Cerebellar cortex (tissue), 1 donor: ENCODE measurements around the gene CARMIL1.
"Not testable (repeated sequence)": the region's sequence is repeated elsewhere in the genome, so short reads cannot be mapped to it uniquely, and the experiment has no call there.

ENCODE experiments used
- DNase-seq: peaks from one replicate; pipeline ENCODE4 v3.0.0-alpha.2; 2015; ENCODE audit warnings: low spot score

Gene CARMIL1

DNA sequence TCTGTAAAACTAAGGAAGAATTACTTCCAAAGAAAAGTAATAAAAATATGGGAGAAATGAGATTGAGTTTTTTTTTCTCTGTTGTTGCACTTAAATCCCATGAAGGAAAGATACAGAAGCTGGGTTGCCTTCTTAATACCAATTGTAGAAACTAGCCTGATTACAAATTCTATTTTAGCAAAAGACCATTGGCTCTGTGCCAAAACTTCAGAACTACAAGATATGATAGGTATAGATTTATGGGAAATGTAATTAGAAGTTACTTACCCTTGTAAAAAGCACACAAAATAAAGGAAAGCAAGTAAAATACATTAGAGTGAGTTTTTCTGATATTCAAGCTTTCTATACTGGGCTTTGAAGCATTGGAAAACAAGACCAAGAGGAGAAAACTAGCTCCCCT lies 299.4 kb downstream of the CARMIL1 start:
- no peak for DNase-seq

DNA sequence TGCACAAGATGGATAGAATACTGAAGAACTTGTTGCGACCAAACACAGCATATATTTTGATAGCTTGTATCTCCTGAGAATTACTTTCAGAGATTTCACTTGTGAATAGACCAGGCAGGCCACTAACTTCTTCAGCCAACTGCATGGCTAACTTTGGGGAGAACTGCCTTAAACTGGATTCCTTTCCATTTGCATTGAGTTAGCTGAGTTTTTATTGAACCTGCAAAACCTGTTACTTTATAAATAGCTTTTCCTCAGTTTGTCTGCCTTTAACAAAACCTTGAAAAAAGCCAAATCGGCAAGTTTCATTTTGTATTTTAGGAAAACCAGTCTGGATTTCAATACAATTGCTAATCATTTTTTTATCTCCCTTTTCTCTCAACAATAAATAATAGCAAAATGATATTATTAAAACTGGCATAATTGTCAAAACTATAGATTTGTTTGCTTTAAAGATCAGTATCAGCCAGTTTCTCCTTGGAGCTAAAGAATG lies 300.3 kb downstream of the CARMIL1 start:
- DNase-seq: no peak

DNA sequence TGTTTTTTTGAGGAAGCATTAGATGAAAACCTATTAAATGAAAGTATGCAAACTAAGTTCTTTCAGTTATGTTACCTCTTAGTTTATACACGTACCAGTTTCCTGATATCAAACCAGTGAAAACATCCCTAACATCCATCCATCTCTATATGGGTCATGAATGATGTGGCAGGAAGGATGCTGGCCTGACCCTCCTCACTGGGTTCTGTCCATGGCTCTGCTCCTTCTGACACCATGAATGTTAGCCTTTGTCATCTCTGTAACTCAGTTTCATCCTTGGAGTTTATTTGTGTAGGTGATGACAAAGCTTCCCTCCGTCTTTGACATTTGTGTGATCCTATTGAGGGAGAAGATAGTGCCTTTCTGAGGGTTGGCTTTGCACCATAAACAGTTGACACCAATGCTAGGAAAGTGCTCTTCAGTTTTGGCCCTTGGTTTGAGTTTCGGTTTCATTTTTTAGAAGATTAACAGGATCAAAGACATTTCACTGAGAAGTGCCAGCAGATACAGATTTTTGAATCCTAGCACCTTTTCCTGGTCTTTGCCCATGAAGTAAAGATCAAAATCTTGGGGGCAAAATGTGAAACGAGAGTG lies 300.8 kb downstream of the CARMIL1 start:
- DNase-seq: no peak

DNA sequence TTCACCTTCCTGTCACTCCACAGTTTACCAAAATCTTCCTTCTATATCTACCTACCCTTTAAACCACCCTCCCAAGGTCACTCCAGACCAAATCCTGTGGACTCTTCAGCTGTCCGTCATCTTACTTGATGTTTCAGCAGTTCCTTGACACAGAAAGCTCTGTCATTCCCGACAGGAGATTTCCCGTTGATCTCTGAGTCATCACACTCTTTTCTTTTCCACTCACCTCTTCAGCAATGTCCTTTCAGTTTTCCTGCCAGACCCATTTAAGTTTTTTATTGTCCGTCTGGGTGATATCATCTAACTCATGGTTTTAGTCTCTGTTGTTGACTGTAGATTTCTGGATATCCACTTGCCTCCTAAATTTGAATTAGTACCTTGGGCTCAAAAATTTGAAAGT lies 302.9 kb downstream of the CARMIL1 start:
- DNase-seq: no peak

DNA sequence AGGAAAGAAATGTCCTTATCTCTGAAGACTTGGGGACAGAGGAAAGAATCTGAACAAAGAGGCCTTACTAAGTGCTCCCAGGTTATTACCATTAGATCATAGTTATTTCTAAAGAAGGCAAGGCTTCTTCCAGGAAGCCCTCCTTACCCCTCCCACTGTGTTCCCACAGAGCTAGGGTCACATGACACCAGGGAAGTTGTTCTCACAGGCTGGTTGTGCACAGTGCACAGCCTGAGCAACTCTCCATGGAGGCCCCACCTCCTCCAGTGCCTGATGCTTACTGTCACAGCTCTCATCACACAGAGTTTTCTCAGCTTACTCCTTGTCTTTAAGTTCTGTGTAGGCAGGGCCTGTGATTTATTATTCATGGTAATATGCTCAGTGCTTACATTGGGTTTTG lies 303.9 kb downstream of the CARMIL1 start:
- DNase-seq: no peak

DNA sequence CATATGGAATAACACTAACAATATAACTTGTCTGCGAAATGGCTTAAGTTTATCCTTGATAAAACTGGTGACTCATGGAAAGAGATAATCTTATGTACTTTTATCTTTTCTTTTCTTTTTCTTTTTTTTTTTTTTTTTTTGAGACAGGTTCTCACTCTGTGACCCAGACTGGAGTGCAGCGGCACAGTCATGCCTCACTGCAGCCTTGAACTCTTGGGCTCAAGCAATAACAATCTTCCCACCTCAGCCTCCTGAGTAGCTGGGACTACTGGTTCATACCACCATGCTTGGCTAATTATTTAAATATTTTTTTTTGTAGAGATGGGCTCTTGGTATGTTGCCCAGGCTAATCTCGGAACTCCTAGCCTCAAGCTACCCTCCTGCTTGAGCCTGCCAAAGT lies 304.7 kb downstream of the CARMIL1 start:
- DNase-seq: no peak

DNA sequence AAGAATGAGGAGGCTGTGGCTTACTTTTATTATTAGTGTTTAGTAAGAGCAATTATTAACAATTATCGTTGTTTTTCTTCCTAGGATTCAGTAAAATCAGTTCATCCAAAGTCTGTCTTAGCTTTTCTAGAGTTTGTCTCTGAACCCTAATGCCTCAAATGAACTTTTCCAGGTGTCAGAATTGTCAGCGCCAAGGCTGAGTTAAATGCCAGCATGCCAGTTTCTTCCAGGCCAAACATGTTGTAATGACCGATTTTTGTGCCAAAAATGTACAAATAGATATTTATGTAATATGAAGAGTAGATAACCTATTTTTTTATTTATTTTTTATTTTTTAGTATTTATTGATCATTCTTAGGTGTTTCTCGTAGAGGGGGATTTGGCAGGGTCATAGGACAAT lies 306.1 kb downstream of the CARMIL1 start:
- no peak for DNase-seq

DNA sequence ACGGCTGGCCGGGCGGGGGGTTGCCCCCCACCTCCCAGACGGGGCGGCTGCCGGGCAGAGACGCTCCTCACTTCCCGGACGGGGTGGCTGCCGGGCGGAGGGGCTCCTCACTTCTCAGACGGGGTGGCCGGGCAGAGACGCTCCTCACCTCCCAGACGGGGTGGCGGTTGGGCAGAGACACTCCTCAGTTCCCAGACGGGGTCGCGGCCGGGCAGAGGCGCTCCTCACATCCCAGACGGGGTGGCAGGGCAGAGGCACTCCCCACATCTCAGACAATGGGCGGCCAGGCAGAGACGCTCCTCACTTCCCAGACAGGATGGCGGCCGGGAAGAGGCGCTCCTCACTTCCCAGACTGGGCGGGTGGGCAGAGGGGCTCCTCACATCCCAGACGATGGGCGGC lies 306.9 kb downstream of the CARMIL1 start:
- not testable (repeated sequence) for DNase-seq

DNA sequence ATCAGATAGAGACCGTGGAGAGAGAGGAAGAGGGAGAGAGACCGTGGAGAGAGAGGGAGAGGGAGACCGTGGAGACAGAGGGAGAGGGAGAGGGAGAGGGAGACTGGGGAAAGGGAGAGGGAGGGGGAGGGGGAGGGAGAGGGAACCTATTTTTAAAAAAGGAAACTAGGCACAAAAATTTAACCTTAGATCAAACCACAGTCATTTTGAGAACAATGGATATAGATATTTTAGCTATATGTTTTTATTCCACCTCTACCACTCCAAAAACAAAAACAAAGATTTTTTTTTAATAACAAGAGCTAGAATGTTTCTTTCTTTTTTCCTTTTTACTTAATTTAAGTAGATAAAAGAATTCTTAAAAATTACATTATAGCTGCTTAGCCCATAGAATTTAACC lies 307.8 kb downstream of the CARMIL1 start:
- DNase-seq: no peak

DNA sequence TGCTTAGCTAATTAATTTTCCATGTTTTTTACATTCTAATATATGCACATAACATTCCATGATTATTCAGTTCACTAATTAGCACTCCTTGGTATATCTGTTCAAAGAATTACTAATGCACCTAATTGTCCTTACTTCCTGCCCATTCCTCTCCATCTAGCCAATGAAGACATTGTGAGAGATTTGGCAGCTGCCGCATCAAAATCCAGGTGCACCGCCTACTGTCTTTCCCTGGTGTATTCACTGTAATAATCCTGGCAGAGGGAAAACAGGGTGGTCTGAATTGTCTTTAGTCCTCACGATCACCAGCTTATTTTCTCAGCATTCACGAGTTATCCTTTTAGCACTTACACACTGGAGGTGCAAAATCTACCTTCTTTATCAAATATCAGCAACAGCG lies 311.8 kb downstream of the CARMIL1 start:
- no peak for DNase-seq

DNA sequence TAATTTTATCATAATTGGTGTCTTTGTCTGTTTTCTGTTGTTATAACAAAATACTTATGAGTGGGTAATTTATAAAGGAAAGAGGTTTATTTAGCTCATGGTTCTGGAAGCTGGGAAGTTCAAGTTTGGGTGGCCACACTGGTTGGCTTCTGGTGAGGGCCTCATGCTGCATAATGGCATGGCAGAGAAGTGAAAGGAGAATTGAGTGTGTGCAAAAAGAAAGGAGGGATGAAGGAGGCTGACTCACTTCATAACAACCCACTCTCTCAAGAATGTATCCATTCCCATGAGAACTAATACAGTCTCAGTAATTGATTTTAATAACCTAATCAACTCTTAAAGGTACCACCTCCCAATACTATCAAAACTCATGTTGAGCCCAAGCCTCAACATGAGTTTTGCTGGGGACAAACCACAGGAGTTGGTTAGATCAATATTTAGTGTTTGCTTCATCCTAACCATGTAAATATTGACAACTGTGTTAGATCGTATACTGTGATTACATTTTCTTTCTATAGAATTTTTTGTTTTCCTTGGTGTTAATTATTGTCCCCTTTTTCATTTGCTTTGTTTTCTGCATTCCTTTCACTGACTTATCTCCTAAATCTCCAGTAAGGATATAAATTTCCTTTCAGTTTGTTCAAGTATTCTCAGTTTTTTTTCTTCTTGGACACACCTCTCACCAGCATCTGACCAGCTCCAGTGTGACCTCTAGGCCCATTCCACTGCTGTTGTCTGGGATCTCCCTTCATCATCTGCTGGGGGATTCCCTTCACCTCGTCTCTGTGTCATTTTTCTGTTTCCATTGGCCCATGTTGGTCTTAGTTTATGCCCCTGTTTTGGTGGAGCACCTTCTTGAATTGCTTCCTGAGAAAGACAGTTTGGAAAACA lies 318.0 kb downstream of the CARMIL1 start:
- no peak for DNase-seq

DNA sequence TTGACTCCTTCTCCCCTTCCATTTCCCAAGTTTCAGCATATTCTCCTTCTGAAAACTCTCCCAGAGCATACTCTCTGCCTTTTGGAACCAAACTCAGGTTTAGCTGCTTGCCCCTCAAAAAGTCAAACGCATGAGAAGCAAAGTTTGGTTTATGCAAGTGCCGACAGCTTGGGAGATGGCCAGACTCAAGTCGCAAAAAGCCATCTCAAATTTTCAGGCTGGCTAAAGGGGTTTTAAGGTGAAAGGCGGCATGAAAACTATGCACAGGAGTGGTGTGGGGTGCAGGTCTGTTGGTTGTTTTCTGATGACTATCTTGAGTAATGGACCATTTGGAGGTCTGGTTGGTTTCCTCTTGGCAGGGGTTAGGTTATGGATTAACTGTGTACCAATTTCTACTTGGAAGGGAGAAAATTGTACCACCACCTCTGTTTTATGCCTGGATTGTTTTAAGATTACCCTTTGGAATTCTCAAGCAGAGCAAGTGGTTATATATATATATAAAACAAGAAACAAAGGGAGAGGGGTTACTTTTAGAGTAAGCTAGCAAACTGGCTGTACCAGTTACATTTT lies 320.4 kb downstream of the CARMIL1 start:
- no peak for DNase-seq

DNA sequence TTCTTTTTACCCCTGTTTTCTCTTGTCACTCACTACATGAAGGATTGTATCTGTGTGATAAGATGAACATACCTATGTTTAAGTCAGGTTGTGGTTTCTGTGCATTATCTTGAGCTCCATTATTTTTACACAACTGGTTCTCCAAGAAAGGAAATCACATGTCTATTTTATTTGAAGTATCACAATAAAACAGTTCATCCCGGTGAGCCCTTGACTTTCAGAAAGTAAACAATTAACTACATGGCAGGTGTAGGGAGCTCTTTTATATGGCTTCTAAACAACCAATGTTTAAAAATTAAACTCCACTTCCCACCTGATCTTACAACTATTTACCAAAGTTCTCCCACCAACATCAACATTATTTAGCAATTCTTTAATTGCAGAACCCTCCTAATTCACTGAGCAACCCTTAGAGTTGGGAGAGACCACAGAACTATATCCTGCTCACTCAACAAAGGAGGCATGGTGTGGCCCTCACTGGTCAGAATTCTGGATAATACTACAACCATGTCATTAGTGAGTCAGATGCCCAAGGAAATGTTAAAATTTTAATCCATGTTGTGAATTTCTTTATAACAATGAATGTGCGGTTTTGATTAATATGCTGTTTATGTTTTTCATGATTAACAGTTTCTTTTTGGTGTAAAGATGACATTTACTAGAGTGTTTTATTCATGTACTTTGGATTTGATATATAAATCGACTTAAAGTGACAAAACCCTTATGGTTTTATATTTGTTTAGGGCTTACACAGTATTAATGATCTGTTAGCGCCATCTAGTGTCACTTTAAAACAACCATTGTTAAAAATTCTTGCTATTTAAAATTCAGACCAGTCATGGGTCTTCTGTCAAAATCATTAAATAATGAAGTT lies 322.9 kb downstream of the CARMIL1 start:
- peak; percentile 79 for DNase-seq

DNA sequence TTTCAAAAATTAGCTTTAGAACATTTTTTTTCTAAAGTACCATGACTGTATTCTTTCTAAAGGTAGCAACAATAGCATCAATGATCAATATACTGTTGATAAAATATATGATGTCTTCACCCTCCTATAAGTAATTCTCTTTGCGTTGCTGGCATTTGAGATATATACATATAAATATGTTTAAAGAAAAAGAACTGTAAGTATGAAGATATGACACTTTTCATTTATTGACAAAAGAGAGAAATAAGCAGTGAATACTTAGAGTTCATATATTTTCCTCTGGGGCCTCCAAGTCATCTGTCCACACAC lies 323.5 kb downstream of the CARMIL1 start:
- no peak for DNase-seq

DNA sequence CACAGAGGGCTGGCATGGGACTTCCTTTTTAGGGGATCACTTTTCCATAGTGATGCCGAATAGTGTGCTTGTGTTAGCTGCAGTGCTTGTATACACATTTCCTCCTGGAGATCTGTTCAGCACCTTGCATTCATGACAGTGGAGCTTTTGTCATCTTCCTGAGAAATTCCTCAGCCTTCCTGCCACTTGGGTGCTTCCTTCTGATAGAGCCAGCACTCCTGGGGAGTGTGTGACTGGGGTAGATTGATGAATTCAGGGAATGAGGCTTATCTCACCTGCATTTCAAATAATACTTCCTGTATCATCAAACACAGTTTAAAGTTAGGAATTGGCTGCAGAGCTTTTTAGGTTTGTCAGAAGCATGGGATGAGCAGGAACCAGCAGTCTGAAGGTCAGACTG lies 324.1 kb downstream of the CARMIL1 start:
- DNase-seq: no peak

DNA sequence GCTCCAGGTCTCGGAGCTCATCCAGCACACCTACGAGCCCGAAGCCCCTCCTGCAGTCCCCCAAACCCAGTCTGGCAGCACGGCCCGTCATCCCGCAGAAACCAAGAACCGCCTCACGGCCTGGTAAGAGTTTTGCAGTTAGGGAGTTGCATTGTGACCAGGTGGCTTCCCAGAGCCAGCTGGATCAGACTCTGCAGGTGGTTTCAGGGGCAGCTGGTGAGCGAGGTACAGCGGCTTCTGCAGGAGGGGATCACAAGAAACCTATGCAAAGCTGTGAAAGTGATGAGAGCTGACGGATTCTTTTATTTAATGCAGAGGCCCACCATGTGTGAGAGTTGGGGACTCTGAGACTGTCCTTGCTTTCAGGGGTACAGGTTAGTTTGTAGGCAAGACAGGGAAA lies 327.0 kb downstream of the CARMIL1 start:
- DNase-seq: peak; percentile 65

DNA sequence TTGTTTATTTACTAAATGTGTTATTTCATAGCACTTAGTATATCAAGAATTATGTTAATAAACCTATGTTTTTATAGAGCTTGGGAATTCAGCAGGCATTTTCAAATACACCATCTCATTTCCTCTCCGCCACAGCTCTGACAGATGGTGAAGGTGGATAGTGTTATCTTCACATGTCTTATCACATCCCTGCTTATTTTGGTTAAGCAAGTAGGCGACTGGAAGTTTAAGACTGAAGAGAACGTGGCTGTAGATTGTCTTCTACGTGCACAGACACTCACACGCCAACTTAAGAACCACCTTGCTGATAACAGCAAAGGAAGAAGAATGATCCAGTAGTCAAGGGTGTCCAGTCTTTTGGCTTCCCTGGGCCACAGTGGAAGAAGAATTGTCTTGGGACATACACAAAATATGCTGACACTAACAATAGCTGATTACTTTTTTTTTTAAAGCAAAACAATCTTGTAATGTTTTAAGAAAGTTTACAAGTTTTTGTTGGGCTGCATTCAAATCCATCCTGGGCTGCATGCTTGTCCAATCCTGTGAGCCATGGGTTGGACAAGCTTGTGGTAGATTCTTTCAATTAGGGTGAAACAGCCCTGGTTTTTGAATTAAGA lies 329.5 kb downstream of the CARMIL1 start:
- no peak for DNase-seq

DNA sequence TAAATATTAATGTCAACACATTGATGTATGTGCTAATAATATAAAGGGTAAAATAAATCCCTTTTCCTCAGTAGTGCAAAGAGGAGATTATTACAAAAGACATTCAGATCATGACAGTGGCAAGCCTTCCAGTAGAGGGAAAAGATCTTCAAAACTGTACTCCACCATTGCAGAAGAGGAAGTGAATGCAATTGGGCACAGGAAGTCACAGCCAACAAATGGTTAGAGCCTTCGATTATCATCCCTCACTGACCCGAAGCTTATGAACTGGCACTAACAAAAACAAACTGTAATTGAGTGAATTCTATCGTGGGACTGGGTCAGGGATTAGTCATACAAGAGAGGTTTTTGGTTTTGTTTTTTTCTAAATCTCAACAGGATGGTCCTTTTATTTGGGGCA lies 333.5 kb downstream of the CARMIL1 start:
- no peak for DNase-seq

DNA sequence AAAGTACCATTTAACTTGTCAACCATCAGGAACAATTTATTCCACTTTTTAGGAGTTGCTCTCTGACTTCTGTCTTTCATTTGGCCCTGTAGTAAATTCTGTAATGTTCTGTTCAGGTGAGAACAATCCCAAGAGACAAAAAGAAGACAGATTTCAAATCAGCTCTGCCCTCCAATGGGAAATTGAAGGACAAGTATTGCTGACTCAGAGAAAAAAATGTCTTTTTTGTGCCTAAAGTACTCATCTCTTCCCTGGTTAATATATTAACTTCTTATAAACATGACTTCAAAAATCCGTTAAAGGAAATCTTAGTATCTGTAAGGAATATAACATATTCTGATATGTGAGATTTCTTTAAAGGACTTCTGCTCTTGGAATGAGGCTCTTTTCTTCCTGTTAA lies 334.2 kb downstream of the CARMIL1 start:
- DNase-seq: no peak

DNA sequence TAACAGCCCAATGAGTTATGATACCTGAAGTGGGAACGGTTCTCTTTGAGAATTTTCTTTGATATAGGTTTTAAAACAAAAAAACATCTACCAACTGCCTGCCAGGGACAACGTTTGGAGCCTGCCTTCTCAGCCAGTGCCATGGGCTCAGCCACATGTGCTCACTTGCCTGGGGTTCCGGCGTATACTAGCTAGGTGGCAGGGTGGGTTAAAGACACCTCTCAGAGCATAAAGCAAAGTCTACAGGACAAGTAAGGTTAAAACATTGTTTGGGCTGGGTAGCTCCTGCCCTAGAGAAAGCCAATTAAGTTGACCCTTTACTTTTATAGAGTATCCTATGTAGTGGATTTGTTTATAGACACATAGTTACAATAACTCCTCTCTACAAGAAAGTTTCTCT lies 334.9 kb downstream of the CARMIL1 start:
- DNase-seq: no peak

DNA sequence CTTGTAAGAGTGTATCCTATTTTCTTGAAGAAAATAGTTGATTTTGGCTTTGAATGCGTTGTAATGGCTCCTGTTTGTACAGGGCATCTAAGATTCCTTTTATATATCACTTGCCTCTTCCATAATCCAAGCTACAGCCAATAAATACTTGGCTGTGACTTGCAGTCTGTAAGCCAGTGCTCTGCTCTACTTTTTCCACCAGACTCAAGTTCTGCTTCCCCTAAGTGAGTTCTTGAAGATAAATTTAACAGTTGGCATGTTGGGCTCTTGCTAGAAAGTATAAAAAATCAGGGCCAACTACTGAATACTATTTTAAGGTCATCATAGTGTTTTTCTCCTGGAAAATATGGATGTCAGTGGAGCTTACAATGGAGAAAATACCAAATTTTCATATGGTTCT lies 336.3 kb downstream of the CARMIL1 start:
- DNase-seq: no peak

DNA sequence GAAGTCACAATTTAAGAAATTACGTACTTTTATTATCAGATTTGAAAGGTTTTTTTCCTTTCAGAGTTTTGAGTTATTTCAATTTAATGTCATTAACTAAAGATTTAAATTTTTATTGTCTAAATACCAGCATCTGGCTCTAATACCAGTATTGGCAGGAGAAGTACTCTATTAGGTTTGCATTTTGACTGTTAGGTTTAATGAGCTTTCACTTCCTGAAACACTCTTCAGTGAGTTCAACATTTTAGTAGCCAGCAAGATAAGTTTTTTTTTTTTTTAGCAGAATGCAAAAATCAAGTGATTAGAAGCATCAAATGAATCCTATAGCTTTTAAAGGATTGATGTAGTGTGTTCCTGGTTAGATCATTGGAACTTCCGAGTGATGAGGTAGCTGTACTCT lies 338.8 kb downstream of the CARMIL1 start:
- no peak for DNase-seq
